Thyroid gland (tissue), 4 donors: ENCODE results near the gene BTNL9.
"Not testable (repeated sequence)": the region's sequence is repeated elsewhere in the genome, so short reads cannot be mapped to it uniquely, and the experiment has no call there.

ENCODE experiments used
- CTCF ChIP-seq, 6 experiments: fragments of 200-600 bp in 3 of 6; fragments of 450-650 bp in 3 of 6; sonication (generic) in 3 of 6; IDR thresholded peaks; one replicate each; pipeline ENCODE4 v1.5.1; 2016 to 2019; ENCODE audit warnings: antibody characterized with exemption in 6 of 6, mild to moderate bottlenecking in 2 of 6, inconsistent platforms in 1 of 6, moderate library complexity in 1 of 6
- POLR2A ChIP-seq, 2 donors: fragments of 450-650 bp; IDR thresholded peaks; one replicate each; pipeline ENCODE4 v1.6.1; 2017; ENCODE audit warnings: antibody characterized with exemption in 2 of 2, mild to moderate bottlenecking in 2 of 2, moderate library complexity in 1 of 2

GRCh38 chr5:181104606-181105390 lies 64.7 kb downstream of the BTNL9 start:
- TF ChIP-seq CTCF, POLR2A (IDR thresholded peaks at IDR 0.05): not testable (repeated sequence)
